Stimulated activated CD4-positive, alpha-beta T cell treated with anti-CD3 and anti-CD28 coated beads, Interleukin-12 subunit alpha, Interleukin-12 subunit beta, amount 100 ng/mL, for 4 hours (primary cell): ENCODE results near the gene AADAT.
"Not testable (repeated sequence)": the region's sequence is repeated elsewhere in the genome, so short reads cannot be mapped to it uniquely, and the experiment has no call there.

Experiments
- DNase-seq: peaks from one replicate; pipeline ENCODE4 v3.0.0-alpha.2; 2020

AADAT gene

DNA sequence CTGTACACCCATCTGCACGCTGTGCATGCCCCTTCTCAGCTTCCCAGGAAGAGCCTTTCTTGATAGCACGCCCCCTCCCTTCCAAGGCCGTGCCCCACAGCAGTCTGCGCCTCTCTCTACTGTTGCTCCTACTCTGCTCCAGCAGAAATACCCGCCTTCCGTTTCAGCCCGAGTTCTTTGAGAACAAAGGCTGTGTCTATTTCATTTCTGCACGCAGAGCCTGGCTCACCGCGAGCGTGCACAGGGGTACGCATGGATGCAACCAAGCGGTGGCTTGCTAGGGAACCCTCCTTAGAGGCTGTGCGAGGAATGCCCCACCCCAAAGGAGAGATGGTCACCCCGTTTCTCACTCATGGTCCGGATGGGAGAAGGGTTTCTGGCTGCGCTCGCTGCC, 485 bp downstream of the AADAT start:
- no peak for DNase-seq

- no peak for DNase-seq
These were observed 1.0 kb downstream of the AADAT start for GRCh38 chr4:170088716-170089115.

DNA sequence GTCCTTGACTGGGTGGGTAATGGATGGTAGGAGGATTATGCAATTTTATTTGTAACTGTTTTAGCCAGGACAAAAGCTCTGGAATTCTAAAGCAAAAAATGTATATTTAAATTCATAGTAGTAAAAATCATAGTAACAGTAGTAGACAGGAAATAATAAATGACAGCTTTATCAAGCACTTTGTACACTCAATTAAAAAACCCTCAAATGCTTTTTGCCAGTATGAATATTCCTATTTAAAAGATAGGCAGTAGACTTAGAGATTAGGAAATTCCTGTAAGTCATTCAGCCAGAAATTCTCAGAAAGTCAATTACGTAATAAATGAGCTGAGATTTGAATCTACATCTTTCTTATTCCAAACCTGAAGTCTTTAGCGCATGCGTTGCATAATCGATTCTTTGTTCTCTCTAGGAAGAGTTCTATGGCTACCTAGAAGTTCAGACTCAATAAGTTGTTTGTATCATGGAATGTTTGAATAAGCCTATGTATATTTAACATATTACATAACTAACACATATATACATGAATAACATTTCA, 2.5 kb downstream of the AADAT start:
- no peak for DNase-seq

- no peak for DNase-seq
These were observed 6.2 kb downstream of the AADAT start for GRCh38 chr4:170083541-170083940.

- DNase-seq, result no peak
These were observed 9.3 kb downstream of the AADAT start for GRCh38 chr4:170080496-170080895.

DNA sequence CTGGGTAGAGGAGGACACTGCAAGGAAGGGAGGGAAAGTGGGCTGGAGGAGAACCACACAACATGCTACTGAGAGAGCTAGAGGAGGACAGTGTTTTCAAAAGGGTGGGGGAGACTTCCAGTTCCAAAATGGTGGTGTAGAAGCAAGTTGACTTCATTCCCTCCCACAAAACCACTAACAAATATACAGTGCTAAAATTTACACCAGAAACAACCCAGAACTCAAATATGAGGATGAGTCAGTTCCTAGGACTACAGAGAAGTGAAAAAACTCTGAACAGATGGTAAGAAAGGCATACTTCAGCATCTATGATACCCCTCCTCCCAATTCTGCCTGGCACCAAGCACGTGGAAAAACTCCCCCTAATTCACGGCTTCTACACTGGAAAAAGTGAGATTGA, 9.8 kb downstream of the AADAT start:
- DNase-seq, result no peak

DNA sequence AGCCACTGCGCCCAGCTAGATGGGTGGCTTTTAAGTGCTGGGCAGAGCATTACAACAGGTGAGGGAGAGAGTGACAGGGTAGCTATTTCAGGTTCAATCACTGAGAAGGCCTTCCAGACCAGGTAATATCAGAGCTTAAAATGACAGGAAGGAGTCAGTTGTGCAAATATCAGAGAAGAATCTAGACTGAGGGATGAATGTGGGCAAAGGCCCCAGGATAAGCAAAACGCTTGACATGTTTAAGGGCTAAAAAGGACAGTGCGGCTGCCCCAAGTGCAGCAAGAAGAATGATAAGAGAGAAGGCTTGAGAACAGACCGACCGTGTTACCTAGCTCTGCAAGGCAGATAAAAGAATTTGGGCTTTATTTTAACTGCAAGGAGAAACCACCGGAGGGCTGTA, 18.6 kb downstream of the AADAT start:
- DNase-seq, result no peak

GRCh38 chr4:170068438-170069128, 21.2 kb downstream of the AADAT start:
- DNase-seq, result no peak

DNA sequence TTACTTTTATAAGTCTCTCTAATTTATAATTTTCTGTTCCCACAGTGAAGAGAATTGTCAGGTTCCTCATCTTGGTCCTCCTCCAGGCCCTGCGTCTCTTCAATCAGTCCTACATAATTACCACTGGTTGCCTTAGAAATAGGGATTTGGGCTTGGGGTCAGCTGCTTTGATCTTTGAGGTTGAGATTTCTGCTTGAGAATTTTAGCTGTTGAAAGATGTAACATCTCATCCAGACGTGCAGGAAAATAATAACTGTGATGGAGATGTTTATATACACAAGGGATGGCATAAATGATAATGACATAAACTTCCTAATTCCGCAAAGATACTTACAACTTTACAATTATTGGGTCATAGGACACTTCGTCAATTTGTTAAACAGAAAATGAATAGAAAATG, 30.3 kb downstream of the AADAT start:
- no peak for DNase-seq

- no peak for DNase-seq
These were observed 30.9 kb downstream of the AADAT start for GRCh38 chr4:170058826-170059225.

DNA sequence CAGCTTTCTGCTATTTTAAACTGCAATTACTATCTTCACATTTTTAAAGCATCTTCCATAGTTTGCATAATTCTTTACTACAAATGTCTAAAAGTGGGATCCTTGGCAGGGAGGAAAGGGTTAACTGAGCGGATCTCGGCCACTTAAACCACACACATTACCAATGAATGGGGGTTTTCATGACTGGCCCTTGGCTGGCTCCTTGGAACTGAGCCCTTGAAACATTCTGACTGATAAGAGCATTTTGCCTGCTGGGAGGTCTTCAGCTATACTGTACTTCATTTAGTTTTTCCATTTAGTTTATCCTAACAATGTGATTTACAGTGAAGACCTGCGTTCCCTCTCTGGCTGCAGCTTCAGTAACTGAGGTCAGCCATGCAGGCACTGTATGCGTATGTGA, 31.9 kb downstream of the AADAT start:
- no peak for DNase-seq

- DNase-seq, result no peak
These were observed 36.8 kb downstream of the AADAT start for GRCh38 chr4:170052919-170053318.

- no peak for DNase-seq
These were observed 38.4 kb downstream of the AADAT start for GRCh38 chr4:170051402-170051801.

DNA sequence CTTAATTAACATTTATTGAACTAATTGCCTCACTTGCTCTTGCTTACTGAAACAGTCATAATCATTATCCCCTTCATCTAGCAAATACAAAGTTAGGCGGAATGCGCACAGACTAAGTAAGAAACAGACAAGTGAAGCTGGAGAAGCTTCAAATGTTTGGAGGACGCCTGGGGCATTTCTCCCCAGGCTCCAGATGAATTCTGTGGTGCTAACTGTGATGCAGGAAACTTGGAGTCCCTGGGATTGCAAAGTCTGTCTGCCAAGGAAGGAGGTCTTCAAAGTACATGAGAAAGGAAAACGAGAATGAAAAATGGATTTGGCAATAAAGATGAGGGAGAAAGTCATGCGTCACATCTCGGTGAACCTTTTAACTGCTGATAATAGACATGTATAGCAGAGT, 40.0 kb downstream of the AADAT start:
- DNase-seq, result no peak

GRCh38 chr4:170047771-170048354, 41.9 kb downstream of the AADAT start:
- DNase-seq, result peak; percentile 45

DNA sequence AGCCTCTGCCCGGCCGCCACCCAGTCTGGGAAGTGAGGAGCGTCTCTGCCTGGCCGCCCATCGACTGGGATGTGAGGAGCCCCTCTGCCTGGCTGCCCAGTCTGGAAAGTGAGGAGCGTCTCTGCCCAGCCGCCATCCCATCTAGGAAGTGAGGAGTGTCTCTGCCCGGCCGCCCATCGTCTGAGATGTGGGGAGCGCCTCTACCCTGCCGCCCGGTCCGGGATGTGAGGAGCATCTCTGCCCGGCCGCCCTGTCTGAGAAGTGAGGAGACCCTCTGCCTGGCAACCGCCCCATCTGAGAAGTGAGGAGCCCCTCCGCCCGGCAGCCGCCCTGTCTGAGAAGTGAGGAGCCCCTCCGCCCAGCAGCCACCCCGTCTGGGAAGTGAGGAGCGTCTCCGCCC, 43.6 kb downstream of the AADAT start:
- DNase-seq, result not testable (repeated sequence)

- DNase-seq, result no peak
These were observed 49.6 kb downstream of the AADAT start for GRCh38 chr4:170040031-170040680.

DNA sequence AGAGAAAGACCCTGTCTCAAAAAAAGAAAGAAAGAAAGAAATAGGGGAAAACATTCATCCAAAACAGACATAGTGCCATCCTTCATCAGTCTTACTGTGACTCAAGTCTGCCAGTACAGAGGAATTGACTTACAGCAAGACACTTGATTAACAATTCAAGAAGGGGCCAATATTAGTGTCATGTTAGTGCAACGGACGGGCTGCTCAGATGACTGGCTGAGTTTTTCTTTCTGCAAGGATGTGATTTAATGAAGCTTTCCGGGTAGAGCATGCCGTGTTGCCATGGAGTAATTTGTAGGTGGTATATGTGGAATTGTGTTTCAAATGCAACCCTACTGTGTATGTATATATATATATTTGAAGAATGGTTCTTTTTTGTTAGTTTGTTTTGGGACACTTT, 51.0 kb downstream of the AADAT start:
- no peak for DNase-seq

GRCh38 chr4:170038232-170038631, 51.5 kb downstream of the AADAT start:
- no peak for DNase-seq

- no peak for DNase-seq
These were observed 52.3 kb downstream of the AADAT start for GRCh38 chr4:170037481-170037880.

DNA sequence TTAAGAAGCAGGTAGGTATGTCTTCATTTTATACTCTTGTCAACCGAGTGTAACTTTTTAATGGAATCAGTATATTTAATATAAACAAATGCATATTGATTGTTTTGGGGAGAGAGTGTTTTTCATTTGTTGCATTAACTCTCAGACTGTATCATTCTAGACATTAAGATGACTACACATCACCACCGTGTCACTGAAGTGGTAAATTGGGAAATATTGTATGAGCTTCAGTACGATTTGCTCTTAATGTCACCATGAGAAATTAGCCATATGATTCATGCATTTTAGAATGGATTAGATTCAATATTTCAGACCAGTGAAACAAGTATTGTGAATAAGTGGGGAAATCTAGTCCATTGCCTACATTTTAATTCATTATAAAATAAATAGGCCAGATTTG, 53.9 kb downstream of the AADAT start:
- no peak for DNase-seq

- DNase-seq, result no peak
These were observed 54.5 kb downstream of the AADAT start for GRCh38 chr4:170035231-170035630.

DNA sequence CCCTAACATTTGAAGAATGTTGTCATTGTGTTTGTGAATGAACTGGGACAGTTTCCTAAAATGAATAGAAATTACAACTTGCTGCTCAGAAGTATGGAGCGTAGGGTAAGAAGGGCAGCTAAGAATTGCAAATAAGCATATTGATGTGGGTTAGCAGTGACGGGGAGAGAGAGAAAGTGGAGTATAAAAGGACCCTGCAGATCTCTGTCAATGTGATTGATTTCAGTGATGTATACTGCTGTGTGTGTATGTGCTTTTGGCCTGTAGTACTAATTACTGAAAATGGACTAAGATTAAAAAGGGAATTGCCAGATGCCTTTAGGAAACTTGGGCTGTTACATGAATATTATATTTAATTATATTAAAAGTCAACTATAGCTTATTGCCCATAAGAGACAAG, 55.8 kb downstream of the AADAT start:
- DNase-seq, result no peak

DNA sequence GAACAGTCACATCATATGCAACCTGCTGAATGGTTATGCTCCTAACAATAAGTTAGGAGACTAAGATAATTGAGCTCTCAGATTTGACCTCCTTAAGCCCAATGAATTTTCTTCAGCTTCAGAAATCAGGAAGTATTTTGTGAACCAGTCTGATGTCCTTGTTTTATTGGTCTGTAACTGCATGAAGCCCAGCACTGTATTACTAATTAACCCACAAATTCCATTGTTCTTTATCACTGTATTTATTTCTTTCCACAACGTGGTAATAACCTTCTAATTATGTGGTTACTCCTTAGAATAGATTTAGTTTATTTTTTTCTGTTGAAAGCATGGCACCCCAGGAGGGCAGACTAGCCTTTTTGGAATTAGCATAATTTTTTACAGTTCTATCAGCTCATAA, 59.6 kb downstream of the AADAT start:
- DNase-seq, result no peak
